Activated B cell treated with CpG ODN at 0.5 μM for 24 hours (primary cell): ENCODE measurements around the gene ADRA1B. TPM values are rescaled to one million over a fixed set of nuclear protein-coding genes. Genes with fewer than 3 reads are reported as not detected.

ENCODE experiments used
- ATAC-seq: fragments of 200-7000 bp; cut with Tn5 transposase; one replicate; pipeline ENCODE4 v1.10.0; 2021; ENCODE audit warnings: low read depth, mild to moderate bottlenecking, moderate library complexity
- CTCF ChIA-PET: fragments of 350-600 bp; sonication (Branson Sonifier 250); formaldehyde crosslinking; loops from one replicate; lab custom pipeline; 2021; ENCODE audit warnings: antibody characterized with exemption; lab: Charles Lee
- POLR2A ChIA-PET: fragments of 350-600 bp; sonication (Branson Sonifier 250); formaldehyde crosslinking; loops from one replicate; lab custom pipeline; 2021; ENCODE audit warnings: antibody characterized with exemption; lab: Charles Lee
- DNase-seq: peaks from one replicate; pipeline ENCODE4 v3.0.0; 2022
- H3K27ac Mint-ChIP-seq: one replicate; pipeline ENCODE4 v1.8.0; 2020; ENCODE audit warnings: mixed read lengths
- H3K27me3 Mint-ChIP-seq: one replicate; pipeline ENCODE4 v1.8.0; 2021; ENCODE audit warnings: mixed read lengths
- H3K36me3 Mint-ChIP-seq: one replicate; pipeline ENCODE4 v1.8.0; 2021; ENCODE audit warnings: low read depth, mixed read lengths
- H3K4me1 Mint-ChIP-seq: one replicate; pipeline ENCODE4 v1.8.0; 2021; ENCODE audit warnings: mixed read lengths
- H3K4me3 Mint-ChIP-seq: one replicate; pipeline ENCODE4 v1.8.0; 2020; ENCODE audit warnings: mild to moderate bottlenecking, mixed read lengths
- H3K9me3 Mint-ChIP-seq: one replicate; pipeline ENCODE4 v1.8.0; 2020; ENCODE audit warnings: mixed read lengths
- intact Hi-C: fragments of 100-400 bp; cut with micrococcal nuclease; formaldehyde crosslinking; loops from one replicate; pipeline ENCODE4 v1.15.1; 2024
- total RNA-seq: library from RNA; stranded (reverse); gene quantifications from 2 replicates; pipeline ENCODE4 v1.2.3, GENCODE V29; 2022
- TF ChIP-seq, protein P1 (sequence below): fragments of 200-600 bp; IDR thresholded peaks from one replicate; pipeline ENCODE4 v1.8.0; 2022; ENCODE audit warnings: antibody characterized with exemption, mild to moderate bottlenecking

The ADRA1B gene
- total RNA-seq, 1 donor from 2014 or later, result 0.53 TPM

- TF ChIP-seq, protein P1, sequence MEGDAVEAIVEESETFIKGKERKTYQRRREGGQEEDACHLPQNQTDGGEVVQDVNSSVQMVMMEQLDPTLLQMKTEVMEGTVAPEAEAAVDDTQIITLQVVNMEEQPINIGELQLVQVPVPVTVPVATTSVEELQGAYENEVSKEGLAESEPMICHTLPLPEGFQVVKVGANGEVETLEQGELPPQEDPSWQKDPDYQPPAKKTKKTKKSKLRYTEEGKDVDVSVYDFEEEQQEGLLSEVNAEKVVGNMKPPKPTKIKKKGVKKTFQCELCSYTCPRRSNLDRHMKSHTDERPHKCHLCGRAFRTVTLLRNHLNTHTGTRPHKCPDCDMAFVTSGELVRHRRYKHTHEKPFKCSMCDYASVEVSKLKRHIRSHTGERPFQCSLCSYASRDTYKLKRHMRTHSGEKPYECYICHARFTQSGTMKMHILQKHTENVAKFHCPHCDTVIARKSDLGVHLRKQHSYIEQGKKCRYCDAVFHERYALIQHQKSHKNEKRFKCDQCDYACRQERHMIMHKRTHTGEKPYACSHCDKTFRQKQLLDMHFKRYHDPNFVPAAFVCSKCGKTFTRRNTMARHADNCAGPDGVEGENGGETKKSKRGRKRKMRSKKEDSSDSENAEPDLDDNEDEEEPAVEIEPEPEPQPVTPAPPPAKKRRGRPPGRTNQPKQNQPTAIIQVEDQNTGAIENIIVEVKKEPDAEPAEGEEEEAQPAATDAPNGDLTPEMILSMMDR, result no peak
- Mint-ChIP-seq H3K27ac (no peak overlapping the region), H3K4me1 (peaks cover 4% of the 10 kb centered on the region), H3K36me3 (no peaks in the 10 kb centered on the region), H3K27me3 (peaks cover 26% of the 10 kb centered on the region), H3K9me3 (no peaks in the 10 kb centered on the region), H3K4me3 (no peak overlapping the region)
- CTCF ChIA-PET, result no interaction called here
- ATAC-seq, result no peak
- DNase-seq, result no peak
- intact Hi-C loops, result no loop called here
- POLR2A ChIA-PET, result no interaction called here
These were observed 66.3 kb downstream of the ADRA1B start for GRCh38 chr5:159982421-159983173.

DNA sequence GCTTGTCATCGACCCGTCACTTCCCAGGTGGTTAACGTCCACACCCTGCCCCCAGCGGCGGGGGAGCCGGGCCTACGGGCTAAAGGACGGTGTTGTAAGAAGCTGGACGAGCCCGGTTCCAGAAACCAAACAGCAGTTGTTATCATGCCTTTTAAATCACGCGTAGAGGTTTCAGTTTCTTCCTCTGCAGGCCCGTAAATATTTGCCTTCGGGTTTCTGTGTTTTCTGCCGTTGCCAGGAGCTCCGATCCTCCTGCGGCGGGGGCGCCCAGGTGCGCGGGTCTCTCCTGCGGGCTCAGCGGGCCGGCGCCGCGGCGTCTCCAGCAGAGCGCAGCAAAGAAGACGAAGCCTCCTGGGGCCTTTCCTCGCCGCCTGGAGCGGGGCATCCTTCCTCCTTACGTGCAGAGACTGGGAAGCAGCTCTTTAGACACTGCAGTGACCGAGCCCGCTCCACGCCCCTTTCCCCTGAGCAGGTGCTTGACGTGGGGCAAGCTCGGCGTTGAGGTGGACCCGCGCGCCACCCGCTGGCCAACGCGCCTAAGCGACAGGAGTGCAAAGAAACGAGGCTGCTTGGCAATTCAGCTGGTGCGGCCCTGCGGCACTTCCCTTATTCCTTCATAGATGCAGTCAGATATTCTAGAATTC lies 70.9 kb downstream of the ADRA1B start:
- peaks cover 14% of the 10 kb centered on the region for H3K27me3 Mint-ChIP-seq
- no peak overlapping the region for H3K27ac Mint-ChIP-seq
- peak; percentile 99 for ATAC-seq
- H3K36me3 Mint-ChIP-seq, result no peaks in the 10 kb centered on the region
- intact Hi-C loops, result loop anchor here (1.0 kb wide), 7 partner anchors 71 to 1912 kb away; partner anchors contain the start of gene ADRA1B
- DNase-seq, result peak; percentile 72
- H3K4me3 Mint-ChIP-seq, result peak overlapping the region; percentile 70
- ChIA-PET CTCF (interaction anchor here (0.5 to 3.1 kb wide), 35 partner anchors 9 to 1912 kb away, joined by 3 to 57 read pairs (median 5); partner anchors contain the start of gene ADRA1B), POLR2A (interaction anchor here (0.9 to 1.2 kb wide), 4 partner anchors 22 to 701 kb away, joined by 3 to 6 read pairs (median 4); partner anchors contain the start of gene TTC1)
- TF ChIP-seq, protein P1, result no peak
- peaks cover 7% of the 10 kb centered on the region for H3K4me1 Mint-ChIP-seq
- no peaks in the 10 kb centered on the region for H3K9me3 Mint-ChIP-seq

DNA sequence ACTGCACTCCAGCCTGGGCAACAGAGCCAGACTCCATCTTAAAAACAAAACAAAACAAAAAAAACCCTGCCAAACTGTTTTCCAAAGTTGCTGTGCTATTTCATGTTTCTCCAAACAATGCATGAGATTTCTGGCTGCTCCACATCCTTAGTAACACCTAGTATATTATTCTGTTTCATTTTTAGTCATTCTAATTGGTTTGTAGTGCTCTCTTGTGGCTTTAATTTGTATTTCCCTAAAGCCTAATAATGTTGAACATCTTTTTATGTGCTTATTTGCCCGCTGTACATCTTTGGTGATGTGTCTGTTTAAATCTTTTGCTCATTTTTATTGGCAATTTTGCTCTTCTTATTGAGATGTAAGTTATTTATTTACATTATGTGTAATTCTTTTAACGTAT lies 74.2 kb downstream of the ADRA1B start:
- H3K4me1 Mint-ChIP-seq, result peaks cover 7% of the 10 kb centered on the region
- TF ChIP-seq, protein P1, result no peak
- ChIA-PET POLR2A (no interaction called here), CTCF (no interaction called here)
- intact Hi-C loops, result no loop called here
- peaks cover 22% of the 10 kb centered on the region for H3K27me3 Mint-ChIP-seq
- no peaks in the 10 kb centered on the region for H3K36me3 Mint-ChIP-seq
- H3K9me3 Mint-ChIP-seq, result no peaks in the 10 kb centered on the region
- ATAC-seq, result no peak
- DNase-seq, result no peak
- H3K4me3 Mint-ChIP-seq, result no peak overlapping the region
- H3K27ac Mint-ChIP-seq, result no peak overlapping the region

- intact Hi-C loops, result no loop called here
- H3K36me3 Mint-ChIP-seq, result no peaks in the 10 kb centered on the region
- no peak overlapping the region for H3K4me3 Mint-ChIP-seq
- H3K27ac Mint-ChIP-seq, result no peak overlapping the region
- CTCF ChIA-PET, result no interaction called here
- H3K9me3 Mint-ChIP-seq, result no peaks in the 10 kb centered on the region
- TF ChIP-seq, protein P1, result no peak
- H3K27me3 Mint-ChIP-seq, result peaks cover 31% of the 10 kb centered on the region
- POLR2A ChIA-PET, result no interaction called here
- peaks cover 4% of the 10 kb centered on the region for H3K4me1 Mint-ChIP-seq
- ATAC-seq, result no peak
- no peak for DNase-seq
These were observed 76.3 kb downstream of the ADRA1B start for GRCh38 chr5:159992566-159992965.

DNA sequence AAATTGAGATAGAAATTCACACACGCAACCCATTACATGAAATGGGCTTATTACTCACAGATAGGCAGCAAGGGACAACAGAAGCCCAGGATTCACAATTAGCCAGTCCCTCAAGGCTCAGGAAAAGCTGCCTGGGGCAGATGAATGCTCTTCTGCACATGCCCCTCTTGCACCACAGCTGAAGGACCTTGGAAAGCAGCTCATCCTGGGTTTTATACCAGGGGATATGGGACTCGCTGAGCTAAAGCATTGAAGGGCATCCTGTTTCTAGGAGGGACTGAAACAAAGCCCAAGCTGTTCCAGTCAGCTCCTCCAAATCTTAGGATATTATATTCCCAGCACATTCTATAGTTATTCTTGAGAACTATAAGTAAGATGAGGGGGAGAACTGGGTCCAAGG lies 76.9 kb downstream of the ADRA1B start:
- H3K9me3 Mint-ChIP-seq, result no peaks in the 10 kb centered on the region
- intact Hi-C loops, result no loop called here
- H3K36me3 Mint-ChIP-seq, result no peaks in the 10 kb centered on the region
- TF ChIP-seq, protein P1, result no peak
- DNase-seq (no peak), ATAC-seq (no peak)
- H3K4me3 Mint-ChIP-seq, result no peak overlapping the region
- POLR2A ChIA-PET, result no interaction called here
- CTCF ChIA-PET, result no interaction called here
- H3K4me1 Mint-ChIP-seq, result no peaks in the 10 kb centered on the region
- H3K27ac Mint-ChIP-seq, result no peak overlapping the region
- peaks cover 31% of the 10 kb centered on the region for H3K27me3 Mint-ChIP-seq
